ENCODE results near the gene MCRS1.
"Not testable (repeated sequence)": the region's sequence is repeated elsewhere in the genome, so short reads cannot be mapped to it uniquely, and the experiment has no call there.

The MCRS1 gene

DNA sequence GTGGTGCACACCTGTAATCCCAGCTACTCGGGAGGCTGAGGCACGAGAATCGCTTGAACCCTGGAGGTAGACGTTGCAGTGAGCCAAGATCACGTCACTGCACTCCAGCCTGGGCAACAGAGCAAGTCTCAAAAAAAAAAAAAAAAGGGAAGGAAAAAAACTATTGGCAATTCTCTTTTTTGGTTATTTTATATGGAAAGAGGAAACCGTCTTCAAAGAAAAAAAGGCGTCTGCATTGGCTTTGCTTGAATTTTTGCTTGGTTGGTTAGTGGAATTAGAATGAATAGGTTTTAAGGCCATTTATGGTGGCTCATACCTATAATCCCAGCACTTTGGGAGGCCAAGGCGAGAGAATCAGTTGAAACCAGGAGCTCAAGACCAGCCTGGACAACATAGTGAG lies 58.3 kb downstream of the MCRS1 start:
- DNase-seq: not testable (repeated sequence)
